ENCODE measurements around the gene EML6.

EML6 gene

DNA sequence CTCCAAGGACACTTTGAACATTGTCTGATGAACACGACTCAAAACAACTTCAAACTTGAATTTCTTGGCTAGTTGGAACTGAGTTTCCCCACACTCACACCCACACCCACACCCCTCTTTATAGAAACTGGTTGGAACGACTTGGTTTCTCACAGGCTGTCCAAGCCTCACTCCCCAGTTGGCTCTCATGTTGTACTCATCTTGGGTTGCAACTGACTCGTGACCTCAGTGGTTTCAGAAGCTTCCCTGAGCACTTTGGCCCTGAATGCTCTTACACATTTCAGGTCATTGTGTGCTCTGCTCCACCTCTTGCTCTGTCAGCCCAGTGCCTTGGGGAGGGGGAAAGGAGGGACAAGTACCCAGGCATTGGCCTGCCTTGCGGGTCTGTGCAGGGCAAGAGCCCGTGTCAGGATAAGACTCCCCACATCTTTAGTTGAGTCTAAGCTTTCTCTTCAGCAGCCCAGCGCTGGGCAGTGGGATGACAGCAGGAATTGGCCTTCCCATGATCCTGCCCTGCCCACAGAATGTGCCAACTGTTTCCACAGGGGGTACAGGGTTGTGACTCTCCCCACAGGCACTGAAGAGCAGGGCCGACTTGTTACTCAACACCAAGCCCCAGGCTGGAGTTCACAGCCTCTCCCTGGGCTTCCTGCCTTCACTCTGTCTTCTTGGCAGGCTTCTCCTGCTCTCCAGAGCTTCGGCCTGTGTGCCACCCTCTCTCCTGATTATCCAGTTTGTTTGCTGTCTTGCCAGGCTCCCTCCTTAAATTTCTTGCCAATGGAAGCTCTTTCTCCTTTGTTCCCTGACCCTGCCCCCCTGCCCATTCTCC lies 222.1 kb downstream of the EML6 start:
- TF ChIP-seq, protein P1, sequence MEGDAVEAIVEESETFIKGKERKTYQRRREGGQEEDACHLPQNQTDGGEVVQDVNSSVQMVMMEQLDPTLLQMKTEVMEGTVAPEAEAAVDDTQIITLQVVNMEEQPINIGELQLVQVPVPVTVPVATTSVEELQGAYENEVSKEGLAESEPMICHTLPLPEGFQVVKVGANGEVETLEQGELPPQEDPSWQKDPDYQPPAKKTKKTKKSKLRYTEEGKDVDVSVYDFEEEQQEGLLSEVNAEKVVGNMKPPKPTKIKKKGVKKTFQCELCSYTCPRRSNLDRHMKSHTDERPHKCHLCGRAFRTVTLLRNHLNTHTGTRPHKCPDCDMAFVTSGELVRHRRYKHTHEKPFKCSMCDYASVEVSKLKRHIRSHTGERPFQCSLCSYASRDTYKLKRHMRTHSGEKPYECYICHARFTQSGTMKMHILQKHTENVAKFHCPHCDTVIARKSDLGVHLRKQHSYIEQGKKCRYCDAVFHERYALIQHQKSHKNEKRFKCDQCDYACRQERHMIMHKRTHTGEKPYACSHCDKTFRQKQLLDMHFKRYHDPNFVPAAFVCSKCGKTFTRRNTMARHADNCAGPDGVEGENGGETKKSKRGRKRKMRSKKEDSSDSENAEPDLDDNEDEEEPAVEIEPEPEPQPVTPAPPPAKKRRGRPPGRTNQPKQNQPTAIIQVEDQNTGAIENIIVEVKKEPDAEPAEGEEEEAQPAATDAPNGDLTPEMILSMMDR (IDR thresholded peaks at IDR 0.05; ENCODE audit: low read depth, low read length): no peak
- no peak overlapping the region for H3K4me3 ChIP-seq (ENCODE audit: low read depth, low read length)

DNA sequence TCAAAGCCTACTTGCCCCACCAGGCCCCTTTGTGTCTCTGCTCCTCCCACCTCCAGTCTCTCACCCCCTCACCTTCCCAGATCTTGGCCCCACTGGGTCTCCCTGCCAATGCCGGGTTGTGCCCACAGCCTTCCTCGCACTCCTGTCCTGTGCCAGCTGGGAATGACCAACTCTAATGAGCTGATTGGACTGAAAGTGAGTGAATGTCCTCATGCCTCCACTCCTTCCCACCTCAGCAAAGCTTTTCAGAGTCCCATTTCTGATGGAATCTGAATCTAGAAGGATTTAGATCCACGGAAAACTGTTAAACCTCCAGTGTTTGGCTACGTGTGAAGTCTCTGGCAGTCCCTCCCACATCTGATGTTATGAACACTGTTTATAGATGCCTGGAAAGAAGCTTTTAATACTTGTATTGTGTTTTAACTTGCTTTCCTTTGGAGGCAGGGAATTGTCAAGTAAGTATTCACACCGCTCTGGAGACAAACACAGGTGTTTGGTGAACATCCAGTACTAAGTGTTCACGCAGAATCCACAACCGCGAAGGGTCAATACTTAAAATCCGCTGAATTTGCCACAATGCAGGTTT lies 222.9 kb downstream of the EML6 start:
- TF ChIP-seq, protein P1 (IDR thresholded peaks at IDR 0.05; ENCODE audit: low read depth, low read length): no peak
- H3K4me3 ChIP-seq (ENCODE audit: low read depth, low read length): no peak overlapping the region

DNA sequence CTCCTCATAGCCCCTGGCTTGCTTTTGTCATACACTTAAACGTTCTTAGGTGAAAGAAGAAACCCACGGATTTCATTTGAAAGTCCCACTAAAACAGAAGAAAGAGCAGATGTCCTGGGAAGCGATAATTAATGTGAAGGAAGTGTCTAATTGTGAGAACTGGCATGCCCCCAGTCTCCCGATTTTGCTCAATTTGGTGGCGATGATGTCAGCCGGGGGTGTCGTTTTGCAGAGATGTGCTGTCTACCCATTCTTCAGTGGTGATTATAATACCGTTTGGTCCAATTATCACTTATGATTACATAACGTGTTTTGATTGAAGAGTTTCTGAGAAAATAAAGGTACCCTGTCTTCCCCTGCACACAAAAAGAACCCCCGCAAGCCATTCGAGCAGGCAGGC lies 223.7 kb downstream of the EML6 start:
- no peak overlapping the region for H3K4me3 ChIP-seq (ENCODE audit: low read depth, low read length)
- TF ChIP-seq, protein P1 (IDR thresholded peaks at IDR 0.05; ENCODE audit: low read depth, low read length): no peak

DNA sequence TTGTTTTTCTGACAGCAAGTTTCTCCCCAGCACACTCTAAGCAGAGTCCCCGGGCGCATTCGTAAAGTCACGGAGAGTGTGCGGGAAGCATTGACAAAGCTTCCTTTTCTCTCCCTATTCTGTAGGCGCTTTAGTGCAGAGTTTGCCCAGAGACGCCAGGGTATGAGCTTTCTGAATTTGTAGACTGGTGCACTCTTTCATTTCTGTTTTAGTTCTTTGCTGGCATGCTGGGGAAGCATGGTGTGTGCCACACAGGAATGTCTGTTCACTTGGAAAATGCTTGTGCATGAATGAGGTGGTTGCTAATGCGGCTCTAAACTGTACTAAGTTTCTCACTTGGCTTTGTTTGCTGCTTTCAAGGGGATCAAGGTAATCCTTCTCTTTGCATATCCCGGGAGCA lies 224.2 kb downstream of the EML6 start:
- TF ChIP-seq, protein P1 (IDR thresholded peaks at IDR 0.05; ENCODE audit: low read depth, low read length): no peak

DNA sequence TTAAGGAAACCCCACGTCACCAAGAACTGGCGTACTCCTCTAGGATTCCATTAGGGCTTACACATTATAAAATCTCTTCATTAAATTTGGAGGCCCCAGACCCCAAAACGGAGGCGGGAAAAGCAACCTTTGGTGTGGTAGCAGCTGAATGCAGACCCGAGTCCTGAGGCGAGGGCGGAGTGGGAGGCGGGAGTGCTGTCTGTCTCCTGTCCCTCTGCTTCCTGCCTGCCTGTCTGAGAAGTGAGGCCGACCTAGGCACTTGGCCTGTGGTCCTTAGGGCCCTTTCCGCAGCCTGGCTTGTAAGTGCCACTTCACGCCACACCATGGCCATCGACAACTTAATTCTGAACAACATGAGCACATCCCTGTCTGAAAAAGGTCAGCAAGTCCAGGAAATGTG lies 224.7 kb downstream of the EML6 start:
- no peak overlapping the region for H3K4me3 ChIP-seq (ENCODE audit: low read depth, low read length)
- TF ChIP-seq, protein P1 (IDR thresholded peaks at IDR 0.05; ENCODE audit: low read depth, low read length): no peak

More for the DNA sequence above, 224.2 kb downstream of the EML6 start:
- H3K4me3 ChIP-seq (ENCODE audit: low read depth, low read length): no peak overlapping the region

DNA sequence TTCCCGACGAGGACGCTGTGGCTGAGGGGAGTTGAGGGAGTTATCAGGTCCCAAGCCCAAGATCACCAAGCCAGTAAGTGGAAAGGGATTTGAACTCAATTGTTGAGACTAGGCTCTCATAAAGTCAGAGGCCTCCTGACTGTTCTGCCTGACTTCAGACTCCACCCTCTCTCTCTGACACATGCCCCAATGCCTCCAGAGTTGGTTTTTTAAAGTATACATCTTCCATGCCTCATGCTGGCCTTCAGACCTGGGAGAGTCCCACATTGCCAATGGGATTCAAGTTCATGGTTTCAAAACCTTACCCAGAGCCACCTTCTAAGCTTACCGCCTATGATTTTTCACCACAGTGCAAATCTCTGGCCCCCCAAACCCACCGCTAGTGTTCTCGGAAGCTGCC lies 226.0 kb downstream of the EML6 start:
- H3K4me3 ChIP-seq (ENCODE audit: low read depth, low read length): no peak overlapping the region
- TF ChIP-seq, protein P1 (IDR thresholded peaks at IDR 0.05; ENCODE audit: low read depth, low read length): no peak

DNA sequence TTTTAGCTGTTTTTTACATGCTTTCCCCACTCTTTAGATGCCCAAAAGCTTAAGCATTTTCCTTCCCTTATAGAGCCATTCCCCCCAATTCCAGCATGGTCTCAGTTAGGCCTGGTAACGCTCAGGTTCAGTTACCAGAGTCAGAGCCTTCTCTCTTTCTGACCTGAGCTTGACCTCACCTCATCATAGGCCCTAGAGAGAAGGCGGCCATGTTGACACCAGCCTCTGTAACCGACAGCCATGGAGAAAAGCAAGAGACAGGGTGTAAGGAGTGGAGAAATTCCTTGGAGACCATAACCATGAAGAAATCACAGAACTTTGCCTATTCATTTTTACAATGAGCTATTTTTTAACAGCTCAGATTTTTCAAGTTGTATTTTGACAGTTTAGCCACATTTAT lies 227.3 kb downstream of the EML6 start:
- TF ChIP-seq, protein P1 (IDR thresholded peaks at IDR 0.05; ENCODE audit: low read depth, low read length): no peak
- no peak overlapping the region for H3K4me3 ChIP-seq (ENCODE audit: low read depth, low read length)
